IMR-90 (cell line): ENCODE results near the gene IFI44. TPM values are rescaled to one million over a fixed set of nuclear protein-coding genes. Genes with fewer than 3 reads are reported as not detected.

ENCODE experiments used
- ATAC-seq: fragments of 200-7000 bp; cut with Tn5 transposase; 2 replicates; pipeline ENCODE4 v1.9.1; 2020; ENCODE audit warnings: low read depth, mild to moderate bottlenecking, moderate library complexity
- BruUV-seq: library from RNA; stranded (reverse); fragments of 400-500 nt; replicated peaks from 2 replicates; lab custom pipeline; 2021; lab: Mats Ljungman, UMichigan
- CTCF ChIA-PET: fragments of 300-600 bp; formaldehyde crosslinking; extraction: SDS; loops from one replicate; lab custom pipeline; 2021; ENCODE audit warnings: antibody characterized with exemption; lab: Yijun Ruan, JAX
- POLR2A ChIA-PET: fragments of 300-600 bp; sonication (Branson Sonifier 250); formaldehyde crosslinking; loops from one replicate; lab custom pipeline; 2022; ENCODE audit warnings: antibody characterized with exemption; ENCODE audit not compliant: unreplicated experiment; lab: Charles Lee
- DNase-seq: peaks from one replicate; pipeline ENCODE4 v3.0.0; 2013
- H2AFZ ChIP-seq: replicated peaks from 2 replicates; pipeline ENCODE3; 2013; ENCODE audit warnings: low read length, mild to moderate bottlenecking; ENCODE audit not compliant: poor library complexity
- H2AK5ac ChIP-seq: 2 replicates; pipeline ENCODE4 v1.6.1; 2013; ENCODE audit warnings: low read depth, low read length, inconsistent platforms
- H2AK9ac ChIP-seq: replicated peaks from 2 replicates; pipeline ENCODE3; 2013; ENCODE audit warnings: mild to moderate bottlenecking, low read depth, low read length, moderate library complexity; ENCODE audit not compliant: poor library complexity
- H2BK120ac ChIP-seq: 2 replicates; pipeline ENCODE4 v1.6.1; 2013; ENCODE audit warnings: low read depth, low read length, inconsistent platforms
- H2BK15ac ChIP-seq: 3 replicates; pipeline ENCODE4 v1.6.1; 2013; ENCODE audit warnings: low read depth, low read length, inconsistent platforms
- H2BK20ac ChIP-seq: 2 replicates; pipeline ENCODE4 v1.6.1; 2013; ENCODE audit warnings: low read depth, mild to moderate bottlenecking, inconsistent platforms, low read length, moderate library complexity
- H2BK5ac ChIP-seq: 2 replicates; pipeline ENCODE4 v1.6.1; 2013; ENCODE audit warnings: mild to moderate bottlenecking, low read depth, low read length, inconsistent platforms; ENCODE audit not compliant: poor library complexity, severe bottlenecking
- H3K14ac ChIP-seq: replicated peaks from 2 replicates; pipeline ENCODE4 v1.6.1; 2013; ENCODE audit warnings: low read depth, low read length, inconsistent platforms
- H3K18ac ChIP-seq: 2 replicates; pipeline ENCODE4 v1.6.1; 2013; ENCODE audit warnings: low read depth, low read length, control low read depth
- H3K23ac ChIP-seq: 2 replicates; pipeline ENCODE4 v1.6.1; 2013; ENCODE audit warnings: low read depth, low read length, inconsistent platforms
- H3K27ac ChIP-seq: 2 replicates; pipeline ENCODE4 v1.5.1; 2013; ENCODE audit warnings: mild to moderate bottlenecking, control low read depth, low read length; ENCODE audit not compliant: insufficient read depth
- H3K27me3 ChIP-seq: 2 replicates; pipeline ENCODE4 v1.6.1; 2013; ENCODE audit warnings: low read length; ENCODE audit not compliant: control insufficient read depth, insufficient read depth
- H3K36me3 ChIP-seq: 2 replicates; pipeline ENCODE4 v1.6.1; 2013; ENCODE audit warnings: low read length, mixed read lengths; ENCODE audit not compliant: control insufficient read depth, insufficient read depth
- H3K4ac ChIP-seq: 2 replicates; pipeline ENCODE4 v1.6.1; 2013; ENCODE audit warnings: low read depth, low read length, inconsistent platforms
- H3K4me1 ChIP-seq: 2 replicates; pipeline ENCODE4 v1.6.1; 2013; ENCODE audit warnings: low read length, mixed read lengths; ENCODE audit not compliant: control insufficient read depth, insufficient read depth
- H3K4me2 ChIP-seq: 2 replicates; pipeline ENCODE4 v1.6.1; 2013; ENCODE audit warnings: low read depth, mild to moderate bottlenecking, control low read depth, low read length, moderate library complexity
- H3K4me3 ChIP-seq: 2 replicates; pipeline ENCODE4 v1.5.1; 2013; ENCODE audit warnings: low read depth, mild to moderate bottlenecking, control low read depth, low read length, moderate library complexity; ENCODE audit not compliant: insufficient read depth
- H3K56ac ChIP-seq: 2 replicates; pipeline ENCODE4 v1.6.1; 2013; ENCODE audit warnings: low read length, inconsistent platforms; ENCODE audit not compliant: insufficient read depth; ENCODE audit errors: extremely low read depth
- H3K79me1 ChIP-seq, 2 experiments: 2 replicates each; pipeline ENCODE4 v1.6.1; 2013; ENCODE audit warnings: low read length in 2 of 2, inconsistent platforms in 1 of 2, low read depth in 1 of 2
- H3K9ac ChIP-seq: 2 replicates; pipeline ENCODE4 v1.6.1; 2013; ENCODE audit warnings: low read depth, low read length, control low read depth
- H3K9me1 ChIP-seq: 2 replicates; pipeline ENCODE4 v1.6.1; 2013; ENCODE audit warnings: low read length, inconsistent platforms; ENCODE audit not compliant: insufficient read depth
- H3K9me3 ChIP-seq: 2 replicates; pipeline ENCODE4 v1.6.1; 2013; ENCODE audit warnings: low read length; ENCODE audit not compliant: control insufficient read depth, insufficient read depth
- H4K20me1 ChIP-seq: 2 replicates; pipeline ENCODE4 v1.6.1; 2013; ENCODE audit warnings: low read length, inconsistent platforms; ENCODE audit not compliant: insufficient read depth
- H4K5ac ChIP-seq: 2 replicates; pipeline ENCODE4 v1.6.1; 2013; ENCODE audit warnings: mild to moderate bottlenecking, low read depth, low read length, control low read depth
- H4K8ac ChIP-seq, 2 experiments: 2 replicates each; pipeline ENCODE4 v1.6.1; 2013; ENCODE audit warnings: low read depth in 2 of 2, low read length in 2 of 2, control low read depth in 1 of 2, inconsistent platforms in 1 of 2
- H4K91ac ChIP-seq: 2 replicates; pipeline ENCODE4 v1.6.1; 2013; ENCODE audit warnings: low read depth, low read length, inconsistent platforms; ENCODE audit not compliant: insufficient read depth
- BHLHE40 ChIP-seq: fragments of 150-350 bp; IDR thresholded peaks from 2 replicates; pipeline ENCODE4 v1.6.1; 2016; ENCODE audit warnings: mild to moderate bottlenecking, low read depth, low read length
- CEBPB ChIP-seq: IDR thresholded peaks from 2 replicates; pipeline ENCODE4 v1.6.1; 2012; ENCODE audit warnings: low read depth, low read length, improper control_type of control experiment
- CHD1 ChIP-seq: IDR thresholded peaks from 2 replicates; pipeline ENCODE4 v1.6.1; 2012; ENCODE audit warnings: low read depth, low read length, improper control_type of control experiment
- ELK1 ChIP-seq: fragments of 150-350 bp; IDR thresholded peaks from 2 replicates; pipeline ENCODE4 v1.6.1; 2016; ENCODE audit warnings: low read depth, mild to moderate bottlenecking, low read length, moderate library complexity, borderline replicate concordance
- FOS ChIP-seq: fragments of 150-350 bp; IDR thresholded peaks from 2 replicates; pipeline ENCODE4 v1.6.1; 2016; ENCODE audit warnings: low read depth, low read length
- MAZ ChIP-seq: IDR thresholded peaks from 2 replicates; pipeline ENCODE4 v1.6.1; 2012; ENCODE audit warnings: low read depth, mild to moderate bottlenecking, low read length, improper control_type of control experiment, moderate library complexity, borderline replicate concordance
- MXI1 ChIP-seq: IDR thresholded peaks from 2 replicates; pipeline ENCODE4 v1.6.1; 2012; ENCODE audit warnings: low read depth, mild to moderate bottlenecking, low read length, moderate library complexity, borderline replicate concordance
- NFE2L2 ChIP-seq: fragments of 150-350 bp; IDR thresholded peaks from 2 replicates; pipeline ENCODE4 v1.6.1; 2016; ENCODE audit warnings: low read depth, mild to moderate bottlenecking, low read length
- POLR2A ChIP-seq: IDR thresholded peaks from 2 replicates; pipeline ENCODE4 v1.6.1; 2012; ENCODE audit warnings: mild to moderate bottlenecking, low read depth, low read length
- RAD21 ChIP-seq: IDR thresholded peaks from 2 replicates; pipeline ENCODE4 v1.6.1; 2012; ENCODE audit warnings: low read length, improper control_type of control experiment
- RCOR1 ChIP-seq: IDR thresholded peaks from 2 replicates; pipeline ENCODE4 v1.6.1; 2012; ENCODE audit warnings: mild to moderate bottlenecking, low read length, improper control_type of control experiment; ENCODE audit not compliant: insufficient replicate concordance
- RFX5 ChIP-seq: IDR thresholded peaks from 2 replicates; pipeline ENCODE4 v1.8.0; 2012; ENCODE audit warnings: low read depth, mild to moderate bottlenecking, low read length, moderate library complexity
- SMC3 ChIP-seq: fragments of 150-350 bp; IDR thresholded peaks from 2 replicates; pipeline ENCODE4 v1.6.1; 2016; ENCODE audit warnings: low read depth, mild to moderate bottlenecking, antibody characterized with exemption, low read length, moderate library complexity
- USF2 ChIP-seq: fragments of 150-350 bp; IDR thresholded peaks from 2 replicates; pipeline ENCODE4 v1.6.1; 2017; ENCODE audit warnings: mild to moderate bottlenecking, antibody characterized with exemption, low read length, low read depth
- dilution Hi-C: fragments of 300-500 bp; cut with HindIII; formaldehyde crosslinking; loops from one replicate; pipeline ENCODE4 v1.14.3; 2018; ENCODE audit warnings: low sequenced_read_pairs; ENCODE audit not compliant: unreplicated experiment
- in situ Hi-C: fragments of 300-500 bp; cut with MboI; formaldehyde crosslinking; loops from 3 replicates; pipeline ENCODE4 v1.14.3; 2019; ENCODE audit warnings: low sequenced_read_pairs, inconsistent platforms, mixed read lengths
- intact Hi-C: fragments of 100-400 bp; cut with micrococcal nuclease; formaldehyde crosslinking; loops from 2 replicates; pipeline ENCODE4 v1.10.0; 2022
- polyA plus RNA-seq, 3 experiments: library from polyadenylated mRNA; depleted of rRNA; stranded (reverse); fragments of >200 nt; gene quantifications; 2 replicates each; pipeline ENCODE4 v1.2.3, GENCODE V29; 2012; ENCODE audit warnings: low replicate concordance in 1 of 3
- total RNA-seq: library from RNA; depleted of rRNA; stranded (reverse); fragments of >200 nt; gene quantifications from 2 replicates; pipeline ENCODE4 v1.2.3, GENCODE V29; 2012

IFI44 gene
- total and polyA plus RNA-seq, 2 of the 4 experiments (the other 2 are of a cell fraction): 2.2 to 2.7 TPM

GRCh38 chr1:78668427-78668826 lies 18.8 kb downstream of the IFI44 start:
- POLR2A ChIA-PET: no interaction called here
- no peak overlapping the region for H4K91ac ChIP-seq
- no peak overlapping the region for H2BK20ac ChIP-seq
- no TSS peak for BruUV-seq
- TF ChIP-seq ELK1 (no peak), RFX5 (no peak), USF2 (no peak), NFE2L2 (no peak), MAZ (no peak), RAD21 (no peak), CEBPB (no peak), SMC3 (no peak), RCOR1 (no peak), MXI1 (no peak), CHD1 (no peak), BHLHE40 (no peak), FOS (no peak), POLR2A (no peak)
- H2AK9ac ChIP-seq: no peak overlapping the region
- H3K4me1 ChIP-seq: no peaks in the 10 kb centered on the region
- H2AFZ ChIP-seq: no peak overlapping the region
- no peaks in the 10 kb centered on the region for H3K9me1 ChIP-seq
- H2BK15ac ChIP-seq: no peak overlapping the region
- ATAC-seq (no peak), DNase-seq (no peak)
- H4K8ac ChIP-seq: no peak overlapping the region
- H3K4me3 ChIP-seq: no peak overlapping the region
- no peak overlapping the region for H3K23ac ChIP-seq
- H3K14ac ChIP-seq: no peak overlapping the region
- dilution Hi-C loops (no loop called here), in situ Hi-C loops (loop anchor here (5.0 kb wide), 1 partner anchor 536 kb away; no protein-coding TSS in a partner anchor), intact Hi-C loops (no loop called here)
- no peaks in the 10 kb centered on the region for H3K36me3 ChIP-seq
- no peaks in the 10 kb centered on the region for H3K9me3 ChIP-seq
- no peak overlapping the region for H3K18ac ChIP-seq
- no peaks in the 10 kb centered on the region; the same call in 1 of the 2 replicates for H3K27me3 ChIP-seq
- H4K20me1 ChIP-seq: no peaks in the 10 kb centered on the region
- no peak overlapping the region for H2BK5ac ChIP-seq
- no peak overlapping the region for H3K27ac ChIP-seq
- no peak overlapping the region for H4K5ac ChIP-seq
- no peak overlapping the region for H3K4ac ChIP-seq
- H2AK5ac ChIP-seq: no peak overlapping the region
- no peak overlapping the region for H3K9ac ChIP-seq
- no peak overlapping the region for H3K4me2 ChIP-seq
- H2BK120ac ChIP-seq: no peak overlapping the region
- CTCF ChIA-PET: interaction anchor here (2.9 kb wide), 1 partner anchor 51 kb away, joined by 12 read pairs; no protein-coding TSS in a partner anchor
- no peaks in the 10 kb centered on the region for H3K79me1 ChIP-seq
- H3K56ac ChIP-seq: no peak overlapping the region
